Pons (tissue), 1 donor: ENCODE results near the gene AQR.
A peak's percentile ranks its signal among the peaks of the same experiment; 100 is the strongest.
"Not testable (repeated sequence)": the region's sequence is repeated elsewhere in the genome, so short reads cannot be mapped to it uniquely, and the experiment has no call there.

Source experiments
- DNase-seq: peaks from one replicate; pipeline ENCODE4 v3.0.0-alpha.2; 2016; ENCODE audit warnings: low spot score

The AQR gene

DNA sequence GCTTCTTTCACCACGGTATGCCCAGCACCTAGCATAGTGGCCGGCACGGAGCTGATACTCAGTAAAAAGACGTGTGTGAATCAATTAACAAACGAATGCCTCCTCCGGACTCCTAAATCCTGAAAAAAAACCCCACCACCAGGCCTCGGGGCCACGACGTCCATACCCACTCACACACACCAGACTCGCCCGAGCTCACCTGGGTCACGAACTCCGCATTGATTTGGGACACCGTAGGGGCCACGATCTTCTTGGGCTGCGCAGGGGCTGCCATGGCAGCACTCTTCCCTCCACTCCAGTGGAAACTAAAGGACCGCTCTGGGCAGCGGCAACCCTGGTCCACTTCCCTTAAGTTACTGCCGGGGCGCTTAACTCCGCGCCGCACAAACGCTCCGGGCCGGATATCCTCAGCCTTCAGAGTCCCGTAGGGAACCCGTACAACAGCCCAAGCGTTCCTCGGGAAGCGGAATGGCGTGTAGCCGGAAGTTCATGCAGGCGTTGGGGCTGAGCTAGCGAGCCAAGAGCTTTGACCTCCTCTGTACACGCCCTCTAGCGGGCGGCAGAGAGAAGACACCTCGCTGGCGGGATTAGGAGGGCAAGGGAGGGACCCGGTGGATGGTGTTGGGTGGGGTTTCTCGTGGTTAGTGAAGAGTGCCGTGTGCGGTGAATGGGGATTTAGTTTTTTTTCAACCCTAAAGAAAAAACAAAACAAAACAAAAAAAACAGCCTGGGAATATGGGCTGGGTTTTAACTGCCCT lies at the start of gene AQR:
TSS of gene AQR (minus strand) at position 403 of the 758 bp plus-strand sequence. CDS start at position 274, 129 bp downstream.
- peak; percentile 98 for DNase-seq

DNA sequence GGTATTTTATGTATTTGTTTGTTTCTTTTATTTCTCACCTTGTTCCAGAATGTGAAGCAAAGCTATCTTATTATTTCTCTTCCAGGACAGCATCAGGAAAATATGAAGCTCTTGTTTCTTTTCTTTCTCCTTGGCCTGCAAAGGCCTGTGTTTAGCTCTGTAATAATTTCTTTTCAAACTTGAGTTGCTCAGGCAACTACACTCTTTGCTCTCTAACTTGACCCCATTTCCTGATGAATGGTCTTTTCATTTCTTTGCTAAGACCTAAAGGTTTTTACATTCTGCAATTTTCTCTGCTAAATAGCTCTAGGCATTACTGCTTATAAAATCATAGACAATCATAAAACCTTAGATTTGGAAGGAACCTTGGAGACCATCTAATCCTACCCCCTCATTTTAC lies 44.7 kb upstream of the AQR start:
- DNase-seq = peak; percentile 25

DNA sequence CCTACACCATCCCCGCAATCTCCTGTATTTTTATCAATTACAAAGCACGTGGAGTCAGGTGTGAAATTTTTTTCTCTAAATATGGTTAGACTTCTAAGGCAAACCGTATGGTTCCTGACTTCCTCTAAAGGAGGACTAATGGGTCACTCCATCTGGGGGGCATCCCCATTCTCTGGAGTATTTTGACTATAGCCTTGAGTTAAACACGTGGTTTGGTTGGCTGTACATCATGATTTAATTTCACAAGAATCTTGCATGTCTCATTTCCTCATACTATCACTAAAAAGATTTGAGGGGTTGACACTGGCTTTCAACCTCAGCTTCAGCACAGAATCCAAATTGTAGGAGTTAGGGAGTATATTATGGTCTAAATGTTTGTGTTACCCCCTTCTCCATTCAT lies 43.8 kb upstream of the AQR start:
- no peak for DNase-seq

DNA sequence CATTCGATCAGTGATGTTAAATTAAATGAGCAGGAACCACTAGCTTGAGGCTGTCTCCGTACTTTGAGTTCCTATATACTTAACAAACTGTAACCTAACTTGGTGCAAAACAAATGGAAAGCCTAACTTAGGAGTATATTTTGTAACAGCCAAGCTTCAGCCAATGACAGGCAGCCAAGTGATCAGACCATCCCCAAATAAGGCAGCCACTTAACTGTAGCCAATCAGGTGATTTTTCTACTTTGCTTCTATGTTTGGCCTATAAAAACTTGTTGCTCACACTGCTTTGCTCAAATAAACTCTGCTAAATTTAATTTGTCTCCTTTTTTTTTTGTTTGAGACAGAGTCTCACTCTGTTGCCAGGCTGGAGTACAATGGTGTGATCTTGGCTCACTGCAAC lies 37.9 kb upstream of the AQR start:
- DNase-seq = no peak

DNA sequence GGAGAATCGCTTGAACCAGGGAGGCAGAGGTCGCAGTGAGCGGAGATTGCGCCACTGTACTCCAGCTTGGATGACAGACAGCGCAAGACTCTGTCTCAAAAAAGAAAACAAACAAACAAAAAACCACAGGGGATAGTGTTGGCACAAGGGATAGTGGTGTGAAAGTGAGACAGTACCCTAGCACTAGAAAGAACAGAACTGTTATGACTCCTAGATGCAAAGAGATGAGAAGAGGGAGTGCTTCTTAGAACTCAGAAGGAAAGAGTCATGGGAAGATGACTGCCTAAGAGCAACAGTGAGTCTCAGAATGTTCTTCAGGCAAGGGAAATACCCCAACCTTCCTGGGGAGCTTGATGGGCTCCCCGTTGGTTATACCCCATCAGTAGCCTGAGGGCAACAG lies 36.4 kb upstream of the AQR start:
- DNase-seq = no peak

DNA sequence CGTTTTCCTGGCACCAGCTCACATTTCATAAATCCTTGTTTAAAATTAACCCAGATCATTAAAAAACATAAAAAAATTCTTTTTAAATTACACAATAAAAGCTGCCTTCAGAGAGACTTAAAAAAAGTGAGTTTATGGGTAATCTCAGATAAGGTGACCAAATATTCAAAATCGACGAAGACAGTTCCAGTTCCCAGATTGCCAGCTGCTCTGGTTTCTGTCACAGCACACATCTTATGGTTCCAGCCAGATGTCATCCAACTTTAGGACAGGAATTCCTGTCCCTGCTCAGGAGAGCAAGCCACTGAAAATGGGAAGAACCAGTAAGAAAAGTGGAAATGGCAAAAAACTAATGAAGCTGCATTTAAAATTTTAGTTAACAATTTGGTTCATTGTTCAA lies 34.4 kb upstream of the AQR start:
- DNase-seq = no peak

DNA sequence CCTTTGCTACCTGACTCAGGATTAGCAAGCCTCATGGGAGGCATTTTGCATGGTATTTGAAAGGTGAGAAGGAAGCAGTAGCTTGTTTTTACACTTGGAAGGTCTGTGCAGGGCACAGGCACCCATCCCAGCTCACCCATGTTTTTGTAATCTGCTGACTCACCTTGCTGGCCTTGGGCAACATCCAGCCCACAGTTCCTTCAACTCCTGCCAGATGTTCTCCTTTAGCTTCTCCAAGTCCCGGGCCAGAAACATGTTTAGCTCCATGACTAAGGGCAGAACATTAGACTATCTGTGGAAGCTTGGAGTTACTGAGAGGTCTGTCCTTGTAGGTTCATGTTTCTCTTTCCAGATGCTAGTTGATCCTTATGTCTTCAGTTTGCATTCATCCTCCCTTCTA lies 31.0 kb upstream of the AQR start:
- DNase-seq = no peak

DNA sequence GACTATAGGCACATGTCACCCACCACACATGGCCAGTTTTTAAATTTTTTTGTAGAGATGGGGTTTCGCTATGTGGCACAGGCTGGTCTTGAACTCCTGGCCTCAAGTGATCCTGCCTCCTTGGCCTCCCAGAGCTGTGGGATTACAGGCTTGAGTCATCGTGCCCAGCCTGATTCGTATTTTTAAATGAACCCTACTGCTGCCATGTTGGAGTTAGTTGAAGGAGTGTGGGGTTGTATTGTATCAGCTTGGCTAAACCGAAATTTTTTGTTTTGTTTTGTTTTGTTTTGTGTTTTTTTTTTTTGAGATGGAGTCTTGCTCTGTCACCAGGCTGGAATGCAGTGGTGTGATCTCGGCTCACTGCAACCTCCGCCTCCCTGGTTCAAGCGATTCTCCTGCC lies 30.4 kb upstream of the AQR start:
- no peak for DNase-seq

DNA sequence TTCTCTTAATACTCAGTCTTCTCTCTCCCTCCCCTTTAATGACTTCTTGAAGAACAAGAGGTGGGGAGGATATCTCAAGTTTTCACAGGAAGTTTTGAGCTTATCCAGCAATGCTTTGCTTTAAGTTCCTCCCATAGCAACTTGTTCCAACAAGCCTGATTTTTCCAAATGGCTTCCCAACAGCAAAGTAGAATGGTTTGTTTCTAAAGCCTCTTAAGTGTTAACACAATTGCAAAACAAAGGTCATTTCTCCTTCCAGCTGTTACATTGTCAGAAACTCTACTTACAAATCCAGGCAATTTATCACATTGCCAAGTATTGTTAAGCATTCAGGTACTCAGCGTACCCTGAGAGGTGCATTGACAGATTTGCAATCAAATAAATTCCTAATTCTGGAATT lies 25.4 kb upstream of the AQR start:
- DNase-seq = no peak

DNA sequence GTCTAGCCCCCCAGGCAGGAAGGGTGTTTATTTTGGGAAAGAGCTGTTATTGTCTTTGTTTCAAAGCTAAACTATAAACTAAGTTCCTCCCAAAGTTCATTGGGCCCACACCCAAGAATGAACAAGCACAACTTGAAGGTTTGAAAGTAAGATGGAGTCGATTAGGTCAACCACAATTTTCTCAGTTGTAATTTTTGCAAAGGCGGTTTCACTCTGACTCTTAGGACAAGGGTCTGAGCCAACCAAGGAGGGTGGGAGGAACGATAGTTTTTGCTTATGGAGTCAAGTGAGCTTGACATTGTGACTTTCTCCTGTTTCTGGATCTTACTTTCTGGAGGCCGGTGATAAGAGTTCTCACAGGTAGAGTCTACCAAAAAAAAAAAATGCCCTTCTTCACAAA lies 24.3 kb upstream of the AQR start:
- no peak for DNase-seq

DNA sequence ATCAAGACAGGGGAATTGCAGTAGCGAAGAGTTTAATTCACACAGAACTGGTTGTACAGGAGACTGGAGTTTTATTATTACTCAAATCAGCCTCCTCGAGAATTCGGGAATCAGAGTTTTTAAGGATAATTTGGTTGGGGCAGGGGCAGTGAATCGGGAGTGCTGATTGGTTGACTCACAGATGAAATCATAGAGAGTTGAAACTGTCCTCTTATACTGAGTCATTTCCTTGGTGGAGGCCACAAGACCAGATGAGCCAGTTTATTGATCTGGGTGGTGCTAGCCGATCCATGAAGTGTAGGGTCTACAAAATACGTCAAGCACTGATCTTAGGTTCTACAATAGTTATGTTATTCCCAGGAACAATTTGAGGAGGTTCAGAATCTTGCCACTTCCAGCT lies 23.9 kb upstream of the AQR start:
- DNase-seq = no peak

DNA sequence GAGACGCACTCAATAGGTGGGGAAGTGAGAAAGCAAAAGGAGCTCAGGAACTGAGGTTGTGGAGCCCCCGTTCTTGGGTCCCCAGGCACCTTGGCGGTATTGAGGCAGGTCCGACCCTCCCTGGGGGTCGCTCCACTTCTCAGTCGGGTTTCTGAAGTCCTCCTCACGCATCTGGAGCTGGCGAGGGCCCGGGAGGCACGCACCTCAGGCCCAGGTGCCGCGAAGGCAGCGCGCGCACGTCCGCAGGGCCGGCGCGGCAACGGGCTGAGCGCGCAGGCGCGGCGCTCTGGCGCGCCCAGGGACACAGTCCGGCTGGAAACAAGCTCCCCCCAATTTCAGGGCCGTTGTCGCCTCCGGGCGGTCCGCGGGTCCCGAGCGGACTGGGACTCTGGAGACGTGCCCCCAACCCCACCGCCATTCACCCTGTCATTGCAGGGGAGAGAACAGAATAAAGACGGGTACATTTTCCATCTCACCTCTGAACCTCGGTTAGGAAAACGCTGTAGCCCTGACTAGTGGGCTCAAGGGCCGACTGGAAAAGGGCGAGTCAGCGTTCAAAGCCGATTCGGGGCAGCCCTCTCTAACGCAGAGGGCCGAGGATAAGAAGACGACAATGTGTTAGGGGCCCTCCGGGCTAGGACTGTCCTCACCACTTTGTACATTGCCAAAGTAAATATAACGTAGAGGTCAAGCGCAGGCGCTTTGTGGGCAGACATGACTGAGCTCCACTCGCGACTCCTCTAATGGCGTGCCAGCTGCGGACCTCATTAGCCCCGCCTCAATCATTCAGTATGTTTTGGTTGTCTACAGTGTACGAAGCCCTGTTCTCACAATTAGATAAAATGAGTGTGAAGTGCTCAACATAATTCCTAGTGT lies 18.7 kb upstream of the AQR start, which contains the start of gene ZNF770:
TSS of gene ZNF770 (minus strand) at position 261 of the 876 bp plus-strand sequence. CDS start 4,853 bp downstream, outside the sequence.
- DNase-seq = peak; percentile 74

DNA sequence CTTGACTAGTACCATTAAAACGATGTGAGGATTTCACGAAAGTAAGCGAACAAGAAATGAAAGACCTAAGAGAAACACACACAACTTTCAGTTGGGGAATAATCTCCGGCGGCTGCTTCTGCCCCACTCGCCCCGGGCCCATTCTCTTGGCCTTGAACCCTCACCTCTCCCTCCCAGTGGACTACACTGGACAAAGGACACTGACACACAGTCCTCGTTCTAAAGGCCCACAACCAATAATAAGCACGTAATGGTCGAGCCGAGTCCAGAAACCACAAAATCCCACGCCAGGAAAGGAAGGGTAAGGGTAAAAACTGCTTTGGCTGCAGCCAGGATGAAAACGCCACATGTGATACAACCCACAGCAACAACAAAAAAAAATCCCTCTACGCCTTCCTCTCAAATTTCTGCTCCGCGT lies 18.1 kb upstream of the AQR start:
- DNase-seq = peak; percentile 48

DNA sequence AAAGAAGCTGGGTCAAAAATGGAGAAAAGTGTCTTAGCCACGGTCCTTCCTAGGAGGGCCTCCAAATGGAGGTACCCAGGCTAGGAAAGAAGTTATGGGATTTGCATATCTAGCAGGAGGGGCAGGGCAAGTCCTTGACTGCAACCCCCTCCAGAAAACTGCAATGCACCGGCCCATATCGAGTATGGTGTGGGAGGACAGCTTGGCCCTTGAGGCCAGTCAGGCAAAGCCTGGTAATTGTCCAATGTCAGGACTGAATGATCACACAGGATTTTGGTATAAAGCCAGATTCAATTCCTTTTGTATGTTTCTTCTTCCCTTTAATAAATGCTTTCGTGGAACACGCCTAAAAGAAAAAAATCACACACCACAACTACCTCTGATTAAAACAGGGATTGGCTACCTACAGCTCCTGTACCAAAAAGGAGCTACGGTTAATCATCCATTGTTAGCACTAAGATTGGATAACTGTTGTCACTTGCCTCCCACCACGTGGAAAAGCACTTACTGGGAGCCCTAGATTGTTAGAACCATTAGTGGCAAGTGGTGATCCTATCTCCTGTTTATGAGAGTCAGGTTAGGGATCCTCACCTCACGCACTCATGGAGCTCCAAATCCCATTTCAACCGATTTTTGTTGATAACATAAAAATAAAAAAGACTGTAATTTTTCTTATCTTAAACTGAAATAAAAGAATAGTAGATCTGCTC lies 17.4 kb upstream of the AQR start:
- peak; percentile 12 for DNase-seq

DNA sequence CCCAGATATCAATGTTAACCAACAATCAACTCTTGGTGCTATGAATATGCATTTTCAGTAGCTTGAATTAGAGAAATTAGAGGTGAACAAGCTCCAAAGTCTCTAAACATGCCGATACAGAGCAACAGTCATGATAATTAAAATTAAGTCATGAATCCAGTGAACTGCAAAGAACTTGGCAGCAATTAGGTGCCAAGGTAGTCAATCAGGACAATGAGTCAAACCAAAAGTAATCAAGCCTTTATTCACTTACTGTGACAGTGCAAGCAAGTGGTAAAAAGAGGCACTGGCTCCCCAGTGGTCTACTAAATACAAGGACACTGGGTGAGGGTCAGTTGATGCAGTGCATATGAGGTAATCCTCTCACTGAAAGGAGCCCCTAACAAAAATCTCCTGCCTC lies 16.8 kb upstream of the AQR start:
- no peak for DNase-seq

DNA sequence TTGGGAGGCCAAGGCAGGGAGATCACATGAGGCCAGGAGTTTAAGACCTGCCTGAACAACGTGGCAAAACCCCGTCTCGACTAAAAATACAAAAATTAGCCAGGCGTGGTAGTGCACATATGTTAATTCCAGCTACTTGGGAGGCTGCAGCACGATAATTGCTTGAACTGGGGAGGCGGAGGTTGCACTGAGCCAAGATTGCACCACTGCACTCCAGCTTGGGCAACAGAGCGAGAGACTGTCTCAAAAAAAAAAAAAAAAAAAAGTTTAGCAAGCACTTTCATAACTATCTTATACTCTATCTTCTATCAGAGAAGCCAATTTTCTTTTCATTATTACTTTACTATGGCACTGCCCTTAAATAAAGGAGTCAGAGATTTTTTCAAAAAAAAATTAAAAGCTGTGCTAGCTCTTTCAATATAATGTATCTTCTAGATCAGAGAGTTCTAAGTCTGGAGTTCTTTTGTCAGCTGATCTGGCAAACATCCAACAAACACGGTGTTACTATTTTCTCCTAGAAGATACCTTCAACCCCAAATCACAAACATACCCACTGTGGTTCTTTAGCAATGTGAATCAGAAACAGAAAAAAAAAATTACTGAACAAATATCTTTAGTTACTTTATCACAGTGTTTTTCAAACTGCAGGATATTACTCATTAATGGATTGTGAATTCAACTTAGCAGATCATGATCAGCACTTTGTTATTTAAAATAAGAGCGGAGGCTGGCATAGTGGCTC lies 15.5 kb upstream of the AQR start:
- DNase-seq = no peak

DNA sequence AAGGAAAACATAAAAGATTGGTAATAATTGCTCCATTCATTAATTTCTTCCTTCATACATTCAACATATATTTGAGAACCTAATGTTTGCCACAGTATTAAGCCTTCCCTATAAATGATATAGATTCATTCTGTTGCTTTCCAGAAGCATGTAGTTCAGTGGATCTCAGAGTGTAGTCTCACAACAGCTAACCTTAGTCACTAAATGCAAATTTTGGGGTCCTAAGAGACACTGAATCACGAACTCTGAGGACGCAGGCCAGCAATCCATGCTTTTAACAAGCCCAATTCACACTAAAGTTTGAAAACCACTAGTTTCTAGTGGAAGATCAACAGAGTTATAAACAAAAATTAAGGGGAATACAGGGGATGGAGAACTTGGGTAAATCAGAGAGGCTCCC lies 7.2 kb upstream of the AQR start:
- DNase-seq = no peak

DNA sequence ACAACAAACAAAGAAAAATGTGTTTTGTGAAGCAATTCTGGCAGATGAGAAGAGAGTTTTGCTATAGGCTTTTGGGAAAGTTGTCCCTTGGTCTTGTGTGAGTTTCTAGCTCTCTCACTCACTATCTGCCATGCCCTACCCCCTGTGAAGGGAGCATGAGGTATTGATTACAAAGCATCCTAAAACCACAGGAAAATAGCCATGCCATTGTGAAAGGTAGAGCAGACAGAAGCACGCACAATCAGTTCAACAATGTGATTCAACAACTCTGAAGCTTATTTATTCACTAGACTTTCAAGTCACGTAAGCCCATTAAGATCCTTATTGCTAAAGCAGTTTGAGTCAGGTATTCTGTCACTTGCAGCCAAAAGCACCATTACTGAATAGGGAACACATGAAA lies 6.5 kb upstream of the AQR start:
- DNase-seq = no peak

DNA sequence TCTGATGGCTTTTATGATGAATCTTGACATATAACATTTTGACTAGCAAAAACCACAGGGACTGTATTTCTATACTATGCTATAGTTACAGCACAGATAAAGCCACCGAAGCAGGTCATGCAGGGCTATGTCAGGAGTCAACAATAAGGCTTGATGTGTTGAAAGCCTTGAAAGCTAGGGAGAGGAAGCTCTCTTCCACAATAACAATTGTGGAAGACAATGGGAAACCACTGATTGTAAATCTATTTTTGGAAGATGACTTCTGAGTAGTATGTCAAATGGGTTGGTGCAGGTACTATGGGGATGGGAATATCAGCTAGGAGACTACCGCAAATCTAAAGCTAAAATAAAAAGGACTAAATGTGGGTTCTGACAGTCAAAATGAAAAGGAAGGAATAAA lies 4.0 kb upstream of the AQR start:
- no peak for DNase-seq

DNA sequence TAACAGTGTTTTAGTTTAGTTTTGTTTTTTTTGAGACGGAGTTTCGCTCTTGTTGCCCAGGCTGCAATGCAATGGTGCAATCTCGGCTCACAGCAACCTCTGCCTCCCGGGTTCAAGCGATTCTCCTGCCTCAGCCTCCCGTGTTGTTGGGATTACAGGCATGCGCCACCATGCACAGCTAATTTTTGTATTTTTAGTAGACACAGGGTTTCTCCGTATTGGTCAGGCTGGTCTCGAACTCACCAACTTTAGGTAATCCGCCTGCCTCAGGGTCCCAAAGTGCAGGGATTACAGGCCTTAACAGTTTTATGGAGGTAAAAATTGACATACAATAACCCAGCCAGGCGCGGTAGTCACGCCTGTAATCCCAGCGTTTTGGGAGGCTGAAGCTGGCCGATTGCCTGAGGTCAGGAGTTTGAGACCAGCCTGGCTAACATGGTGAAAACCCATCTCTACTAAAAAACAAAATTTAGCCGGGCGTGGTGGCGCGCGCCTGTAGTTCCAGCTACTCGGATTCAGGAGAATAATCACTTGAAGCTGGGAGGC lies 629 bp upstream of the AQR start:
- not testable (repeated sequence) for DNase-seq

DNA sequence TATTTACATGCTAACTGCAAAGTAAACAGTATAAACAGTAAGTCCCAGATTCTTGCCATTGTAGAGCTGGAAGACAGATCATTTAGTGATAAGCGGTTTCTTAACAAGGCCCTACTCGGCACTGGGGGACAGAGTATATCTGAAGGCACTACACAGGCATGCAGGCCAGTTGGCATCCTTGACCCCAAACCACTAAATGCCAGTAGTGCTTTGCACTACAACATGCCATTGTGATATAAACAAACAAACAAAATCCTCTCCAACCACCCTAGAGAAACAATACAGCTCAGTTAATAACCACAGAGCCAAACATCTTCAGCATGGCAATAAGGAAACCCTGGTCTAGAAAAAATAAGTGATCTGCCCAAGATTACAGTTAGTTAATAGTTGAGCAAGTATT lies 5.3 kb downstream of the AQR start:
- DNase-seq = no peak

DNA sequence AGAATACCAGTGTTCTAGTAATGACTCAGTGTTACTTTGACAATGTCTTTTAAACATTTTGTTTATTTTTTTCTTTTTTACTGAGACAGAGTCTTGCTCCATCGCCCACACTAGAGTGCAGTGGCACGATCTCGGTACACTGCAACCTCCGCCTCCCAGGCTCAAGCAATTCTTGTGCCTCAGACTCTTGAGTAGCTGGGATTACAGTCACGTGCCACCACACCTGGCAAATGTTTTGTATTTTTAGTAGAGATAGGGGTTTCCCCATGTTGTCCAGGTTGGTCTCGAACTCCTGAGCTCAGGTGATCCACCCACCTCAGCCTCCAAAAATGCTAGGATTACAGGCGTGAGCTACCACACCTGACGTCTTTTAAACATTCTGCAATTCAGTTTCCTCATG lies 15.7 kb downstream of the AQR start:
- no peak for DNase-seq
